H1 (cell line): ENCODE results near the gene IL5RA. TPM values are rescaled to one million over a fixed set of nuclear protein-coding genes. Genes with fewer than 3 reads are reported as not detected.

Source experiments
- CTCF ChIA-PET: fragments of 300-600 bp; sonication (Branson Sonifier 250); formaldehyde crosslinking; loops from one replicate; lab custom pipeline; 2021; ENCODE audit not compliant: partially characterized antibody; lab: Charles Lee
- POLR2A ChIA-PET: fragments of 300-600 bp; sonication (Branson Sonifier 250); formaldehyde crosslinking; loops from one replicate; lab custom pipeline; 2021; ENCODE audit warnings: inconsistent platforms; ENCODE audit not compliant: partially characterized antibody; lab: Charles Lee
- DNase-seq, 2 experiments: peaks; one replicate each; pipeline versions ENCODE4 v3.0.0 to v3.0.0-alpha.2; 2010 to 2022; ENCODE audit warnings: low spot score in 2 of 2, low read depth in 1 of 2, mixed read lengths in 1 of 2
- FAIRE-seq: peaks from 2 replicates; lab custom pipeline; 2011; peaks lifted over from hg19 to GRCh38; lab: Jason Lieb, UNC
- H2AFZ ChIP-seq: 2 replicates; pipeline ENCODE4 v1.8.1; 2012; ENCODE audit warnings: low read length, inconsistent platforms
- H2AK5ac ChIP-seq: 2 replicates; pipeline ENCODE4 v1.6.1; 2013; ENCODE audit warnings: low read depth, low read length
- H2BK120ac ChIP-seq: replicated peaks from 2 replicates; pipeline ENCODE3; 2013; ENCODE audit warnings: low read depth, low read length, inconsistent platforms
- H2BK12ac ChIP-seq: 2 replicates; pipeline ENCODE4 v1.6.1; 2013; ENCODE audit warnings: low read depth, low read length
- H2BK15ac ChIP-seq: 2 replicates; pipeline ENCODE4 v1.6.1; 2013; ENCODE audit warnings: low read length
- H2BK20ac ChIP-seq: 2 replicates; pipeline ENCODE4 v1.6.1; 2013; ENCODE audit warnings: low read length
- H2BK5ac ChIP-seq: 2 replicates; pipeline ENCODE4 v1.6.1; 2013; ENCODE audit warnings: low read depth, low read length
- H3K14ac ChIP-seq: 2 replicates; pipeline ENCODE4 v1.6.1; 2013; ENCODE audit warnings: inconsistent platforms; ENCODE audit not compliant: insufficient read length
- H3K18ac ChIP-seq: 2 replicates; pipeline ENCODE4 v1.6.1; 2013; ENCODE audit warnings: low read length; ENCODE audit errors: extremely low read depth
- H3K23ac ChIP-seq: 2 replicates; pipeline ENCODE4 v1.6.1; 2013; ENCODE audit warnings: inconsistent platforms; ENCODE audit not compliant: insufficient read length
- H3K23me2 ChIP-seq: 2 replicates; pipeline ENCODE4 v1.6.1; 2013; ENCODE audit warnings: low read depth, low read length
- H3K27ac ChIP-seq: 2 replicates; pipeline ENCODE4 v1.6.1; 2011; ENCODE audit warnings: low read depth, low read length, inconsistent platforms
- H3K27me3 ChIP-seq, 4 experiments: replicated peaks in 1 of 4; 1 replicate in 1 of 4; 2 replicates in 3 of 4; pipeline versions ENCODE4 v1.6.1 to v1.8.1; 2011 to 2013; ENCODE audit warnings: low read length in 3 of 4, mild to moderate bottlenecking in 3 of 4, inconsistent platforms in 2 of 4, mixed read lengths in 2 of 4, moderate library complexity in 1 of 4; ENCODE audit not compliant: control insufficient read depth in 3 of 4, insufficient read depth in 3 of 4; ENCODE audit errors: extremely low read depth in 1 of 4
- H3K36me3 ChIP-seq, 4 experiments: 2 replicates each; pipeline versions ENCODE4 v1.6.1 to v1.8.1; 2011 to 2013; ENCODE audit warnings: mild to moderate bottlenecking in 4 of 4, low read length in 3 of 4, moderate library complexity in 2 of 4, control low read depth in 1 of 4, inconsistent platforms in 1 of 4; ENCODE audit not compliant: insufficient read depth in 4 of 4, control insufficient read depth in 2 of 4
- H3K4ac ChIP-seq: replicated peaks from 2 replicates; pipeline ENCODE3; 2013; ENCODE audit warnings: low read length, low read depth, mixed read lengths, inconsistent platforms; ENCODE audit not compliant: insufficient read length
- H3K4me1 ChIP-seq, 4 experiments: replicated peaks in 1 of 4; 1 replicate in 1 of 4; 2 replicates in 3 of 4; pipeline versions ENCODE4 v1.6.1 to v1.8.1; 2011 to 2013; ENCODE audit warnings: low read length in 3 of 4, inconsistent platforms in 2 of 4, mixed read lengths in 1 of 4; ENCODE audit not compliant: insufficient read depth in 4 of 4, control insufficient read depth in 3 of 4
- H3K4me2 ChIP-seq, 2 experiments: 2 replicates each; pipeline versions ENCODE4 v1.6.1 to v1.8.1; 2011 to 2013; ENCODE audit warnings: low read depth in 2 of 2, low read length in 2 of 2, control low read depth in 1 of 2, inconsistent platforms in 1 of 2, mild to moderate bottlenecking in 1 of 2; ENCODE audit not compliant: insufficient read depth in 1 of 2
- H3K4me3 ChIP-seq, 4 experiments: fragments of 200-600, 300-600 bp in 1 of 4; sonication (generic), shearing (Covaris generic), sonication (Bioruptor Twin) in 1 of 4; 2 replicates each; pipeline versions ENCODE4 v1.5.1 to v1.8.1; 2011 to 2016; ENCODE audit warnings: low read length in 4 of 4, low read depth in 3 of 4, control low read depth in 2 of 4, inconsistent platforms in 2 of 4, mild to moderate bottlenecking in 2 of 4, mixed read lengths in 1 of 4, moderate library complexity in 1 of 4; ENCODE audit not compliant: insufficient read depth in 2 of 4; ENCODE audit errors: extremely low read depth in 1 of 4
- H3K56ac ChIP-seq: replicated peaks from 2 replicates; pipeline ENCODE3; 2013; ENCODE audit warnings: low read depth, mild to moderate bottlenecking, mixed read lengths, low read length, inconsistent platforms; ENCODE audit not compliant: insufficient read length
- H3K79me1 ChIP-seq: 2 replicates; pipeline ENCODE4 v1.6.1; 2013; ENCODE audit warnings: low read depth, low read length, control low read depth
- H3K79me2 ChIP-seq, 2 experiments: 2 replicates each; pipeline versions ENCODE4 v1.6.1 to v1.8.1; 2012 to 2013; ENCODE audit warnings: low read length in 2 of 2, mild to moderate bottlenecking in 2 of 2, inconsistent platforms in 1 of 2; ENCODE audit not compliant: insufficient read depth in 2 of 2, control insufficient read depth in 1 of 2
- H3K9ac ChIP-seq, 4 experiments: replicated peaks in 1 of 4; 1 replicate in 1 of 4; 2 replicates in 3 of 4; pipeline versions ENCODE4 v1.6.1 to v1.8.1; 2011 to 2013; ENCODE audit warnings: low read depth in 3 of 4, low read length in 3 of 4, control low read depth in 2 of 4, mild to moderate bottlenecking in 2 of 4, moderate library complexity in 2 of 4, inconsistent platforms in 1 of 4; ENCODE audit errors: extremely low read depth in 1 of 4
- H3K9me3 ChIP-seq, 2 experiments: 2 replicates each; pipeline versions ENCODE4 v1.6.1 to v1.8.1; 2012 to 2013; ENCODE audit warnings: mild to moderate bottlenecking in 2 of 2, moderate library complexity in 2 of 2, control low read depth in 1 of 2, inconsistent platforms in 1 of 2, low read depth in 1 of 2, low read length in 1 of 2, mixed read lengths in 1 of 2; ENCODE audit not compliant: insufficient read depth in 2 of 2
- H4K20me1 ChIP-seq, 2 experiments: replicated peaks in 1 of 2; 2 replicates each; pipeline versions ENCODE3 to v1.8.1; 2011 to 2013; ENCODE audit warnings: inconsistent platforms in 2 of 2, low read length in 2 of 2, mild to moderate bottlenecking in 1 of 2; ENCODE audit not compliant: insufficient read depth in 2 of 2, control insufficient read depth in 1 of 2
- H4K5ac ChIP-seq: 2 replicates; pipeline ENCODE4 v1.6.1; 2013; ENCODE audit warnings: low read length, low read depth, mixed read lengths, inconsistent platforms; ENCODE audit not compliant: insufficient read length
- H4K8ac ChIP-seq: 2 replicates; pipeline ENCODE4 v1.8.0; 2013; ENCODE audit warnings: mild to moderate bottlenecking, moderate library complexity, low read length, inconsistent platforms; ENCODE audit not compliant: insufficient read depth; ENCODE audit errors: extremely low read depth
- H4K91ac ChIP-seq: replicated peaks from 2 replicates; pipeline ENCODE3; 2013; ENCODE audit warnings: low read length, mixed read lengths, inconsistent platforms; ENCODE audit not compliant: insufficient read length
- CTCF ChIP-seq, 3 experiments: IDR thresholded peaks; 1 replicate in 2 of 3; 2 replicates in 1 of 3; pipeline versions ENCODE4 v1.5.1 to v1.6.1; 2011; ENCODE audit warnings: low read length in 3 of 3, mild to moderate bottlenecking in 3 of 3, inconsistent platforms in 2 of 3, low read depth in 1 of 3, moderate library complexity in 1 of 3; ENCODE audit not compliant: insufficient read depth in 1 of 3; ENCODE audit errors: control extremely low read depth in 1 of 3
- HDAC2 ChIP-seq, 2 experiments: fragments of 300-600 bp in 1 of 2; sonication (generic) in 1 of 2; IDR thresholded peaks; 2 replicates each; pipeline ENCODE4 v1.6.1; 2011 to 2012; ENCODE audit warnings: low read depth in 2 of 2, low read length in 2 of 2, mild to moderate bottlenecking in 2 of 2, moderate library complexity in 2 of 2, borderline replicate concordance in 1 of 2, inconsistent platforms in 1 of 2
- JUN ChIP-seq: IDR thresholded peaks from 2 replicates; pipeline ENCODE4 v1.6.1; 2011; ENCODE audit warnings: low read depth, mild to moderate bottlenecking, improper control_type of control experiment, low read length
- KDM1A ChIP-seq: fragments of 200-600, 300-600 bp; sonication (generic); IDR thresholded peaks from 2 replicates; pipeline ENCODE4 v1.7.1; 2016; ENCODE audit warnings: mild to moderate bottlenecking, low read length, borderline replicate concordance
- KDM5A ChIP-seq: fragments of 200-600 bp; IDR thresholded peaks from 2 replicates; pipeline ENCODE4 v1.7.1; 2012; ENCODE audit warnings: mild to moderate bottlenecking, low read length, inconsistent platforms, mixed read lengths
- MAFK ChIP-seq: IDR thresholded peaks from 2 replicates; pipeline ENCODE4 v1.6.1; 2012; ENCODE audit warnings: low read depth, mild to moderate bottlenecking, improper control_type of control experiment, low read length
- POLR2A ChIP-seq, 2 experiments: IDR thresholded peaks; 1 replicate in 1 of 2; 2 replicates in 1 of 2; pipeline ENCODE4 v1.6.1; 2011; ENCODE audit warnings: low read depth in 2 of 2, low read length in 2 of 2, mild to moderate bottlenecking in 2 of 2; ENCODE audit errors: control extremely low read depth in 1 of 2
- RBBP5 ChIP-seq: IDR thresholded peaks from 2 replicates; pipeline ENCODE4 v1.7.1; 2012; ENCODE audit warnings: low read depth, mild to moderate bottlenecking, inconsistent platforms, low read length, moderate library complexity, borderline replicate concordance
- RFX5 ChIP-seq: IDR thresholded peaks from 2 replicates; pipeline ENCODE4 v1.6.1; 2011; ENCODE audit warnings: low read depth, low read length, improper control_type of control experiment, borderline replicate concordance
- RXRA ChIP-seq: IDR thresholded peaks from 2 replicates; pipeline ENCODE4 v1.6.1; 2011; ENCODE audit warnings: low read depth, mild to moderate bottlenecking, low read length, moderate library complexity; ENCODE audit not compliant: insufficient read depth
- TAF1 ChIP-seq: IDR thresholded peaks from 2 replicates; pipeline ENCODE4 v1.6.1; 2011; ENCODE audit warnings: mild to moderate bottlenecking, low read depth, low read length
- TEAD4 ChIP-seq: IDR thresholded peaks from 2 replicates; pipeline ENCODE4 v1.6.1; 2012; ENCODE audit warnings: low read depth, low read length, inconsistent platforms, mixed read lengths
- WGBS, 2 experiments: shearing (Covaris generic) in 1 of 2; methylation state at CpG; one replicate each; pipeline versions ENCODE4 v1.1.6 to v1.1.7; 2013 to 2015; ENCODE audit warnings: low lambda C conversion rate in 2 of 2, mixed read lengths in 2 of 2, inconsistent platforms in 1 of 2, low coverage in 1 of 2, missing lambda C conversion rate in 1 of 2; ENCODE audit not compliant: insufficient replicate concordance in 2 of 2, insufficient coverage in 1 of 2, insufficient read length in 1 of 2; ENCODE audit errors: extremely low coverage in 1 of 2, missing lambda C conversion rate in 1 of 2; 5-methylcytosine and 5-hydroxymethylcytosine counted together
- polyA plus RNA-seq, 7 experiments: library from polyadenylated mRNA; depleted of rRNA in 3 of 7; stranded (reverse) in 5 of 7; unstranded in 2 of 7; fragments of >200 nt in 5 of 7; fragments of 200-250 nt in 2 of 7; gene quantifications; 1 replicate in 5 of 7; 2 replicates in 1 of 7; 4 replicates in 1 of 7; pipeline versions ENCODE4 v1.2.1 to v1.2.3, GENCODE V29; 2011 to 2013; ENCODE audit warnings: missing spikeins in 2 of 7, mixed read lengths in 2 of 7
- total RNA-seq: library from RNA; stranded (reverse); fragmentation: NEBNext Ultra II Directional; extraction: Animal tissue kit (Norgen Biotek cat#: 25700); gene quantifications from 2 replicates; pipeline ENCODE4 v1.2.1, GENCODE V29; 2021

Gene IL5RA
- total and polyA plus RNA-seq, 2 of the 8 experiments (the other 6 are each of a cell fraction or from before 2014, with no cell fraction given): not detected

GRCh38 chr3:3129579-3129978, 19.4 kb upstream of the IL5RA start:
- Histone ChIP-seq H3K23me2 (peaks cover 8% of the 10 kb centered on the region), H3K4ac (no peak overlapping the region), H3K18ac (no peak overlapping the region), H3K27ac (no peak overlapping the region), H3K4me1 (peaks cover 2 to 7% (median 4%) of the 10 kb centered on the region in 4 experiments; a peak in 3 of 7 replicates), H4K20me1 (no peaks in the 10 kb centered on the region), H3K56ac (no peak overlapping the region), H3K4me3 (no peak overlapping the region), H4K91ac (no peak overlapping the region), H3K4me2 (no peak overlapping the region), H4K8ac (no peak overlapping the region), H3K23ac (no peak overlapping the region), H3K14ac (no peak overlapping the region), H3K79me1 (0 out of 2 replicates have a peak, but pooled peaks cover 4% of the 10 kb centered on the region), H2BK12ac (no peak overlapping the region), H2AFZ (no peak overlapping the region), H3K36me3 (peaks cover 10 to 32% (median 19%) of the 10 kb centered on the region in 4 experiments), H3K9me3 (no peaks in the 10 kb centered on the region), H3K79me2 (peaks cover 9 to 50% of the 10 kb centered on the region in 2 experiments), H2AK5ac (no peak overlapping the region), H2BK20ac (no peak overlapping the region), H4K5ac (no peak overlapping the region), H3K27me3 (no peaks in the 10 kb centered on the region), H2BK120ac (no peak overlapping the region), H2BK5ac (no peak overlapping the region), H2BK15ac (no peak overlapping the region), H3K9ac (no peak overlapping the region)
- FAIRE-seq (no peak), DNase-seq (no peak)
- WGBS, 2 experiments: 77% methylated on average over 5 of the region's 5 CpGs; no CpG with 5 or more reads in 1 of the 2 experiments
- ChIA-PET CTCF (interaction anchor here (0.7 to 1.0 kb wide), 2 partner anchors 15 to 29 kb away, joined by 3 read pairs; no protein-coding TSS in a partner anchor), POLR2A (interaction anchor here (1.4 to 1.6 kb wide), 4 partner anchors 9 to 116 kb away, joined by 3 to 4 read pairs (median 4); no protein-coding TSS in a partner anchor)
- TF ChIP-seq HDAC2 (IDR thresholded peaks at IDR 0.05; ENCODE audit: borderline replicate concordance in 1 of 2, low read depth in 2 of 2, low read length in 2 of 2) (no peak), RFX5 (no peak), CTCF (IDR thresholded peaks at IDR 0.05; ENCODE audit: control extremely low read depth in 1 of 3, insufficient read depth in 1 of 3, low read depth in 1 of 3, low read length in 3 of 3) (no peak), JUN (no peak), KDM5A (no peak), KDM1A (no peak), POLR2A (IDR thresholded peaks at IDR 0.05; ENCODE audit: control extremely low read depth in 1 of 2, low read depth in 2 of 2, low read length in 2 of 2) (no peak), RXRA (no peak), TAF1 (no peak), TEAD4 (no peak), MAFK (no peak), RBBP5 (no peak)
